ENCODE data around the gene TOP3A. TPM values are rescaled to one million over a fixed set of nuclear protein-coding genes. Genes with fewer than 3 reads are reported as not detected.

The TOP3A gene
- total and polyA plus RNA-seq, 2 of the 13 experiments (the other 11 are each of a cell fraction or from before 2014, with no cell fraction given) = 16.9 to 36.8 TPM

DNA sequence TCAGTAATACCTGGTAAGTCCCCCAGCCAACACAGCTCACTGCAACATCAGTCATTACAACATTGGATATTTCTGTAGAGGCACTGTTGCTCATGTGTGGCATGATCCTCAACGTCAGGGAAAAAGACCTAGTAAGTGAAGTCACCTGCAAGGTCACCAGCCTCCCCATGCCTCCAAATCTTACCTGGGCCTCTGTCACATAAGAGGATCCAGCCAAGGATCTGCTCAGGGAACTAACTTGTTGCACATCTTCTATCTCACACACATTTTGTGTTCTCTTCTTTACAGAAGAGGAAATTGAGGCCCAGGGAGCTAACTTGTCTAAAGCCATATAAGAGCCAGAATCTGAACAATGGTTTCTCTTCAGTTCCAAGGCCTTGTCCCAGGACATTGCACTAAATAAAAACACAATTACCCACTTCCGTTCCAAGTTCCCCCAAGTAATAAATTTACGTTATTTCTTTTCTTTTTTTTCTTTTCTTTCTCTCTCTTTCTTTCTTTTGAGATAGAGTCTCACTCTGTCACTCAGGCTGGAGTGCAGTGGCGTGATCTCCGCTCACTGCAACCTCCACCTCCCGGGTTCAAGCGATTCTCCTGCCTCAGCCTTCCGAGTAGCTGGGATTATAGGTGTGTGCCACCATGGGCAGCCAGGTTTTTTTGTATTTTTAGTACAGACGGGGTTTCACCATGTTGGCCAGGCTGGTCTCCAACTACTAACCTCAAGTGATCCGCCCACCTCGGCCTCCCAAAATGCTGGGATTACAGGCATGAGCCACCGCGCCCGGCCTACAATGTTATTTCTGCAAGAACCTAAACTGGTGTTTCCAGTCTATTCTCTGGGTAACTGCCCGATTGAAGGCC is 47.3 kb upstream of the TOP3A start:
- FAIRE-seq = no peak
- intact Hi-C loops (cut with micrococcal nuclease; ENCODE audit: unreplicated experiment) = loop anchor here (10.0 kb wide), 1 partner anchor 47 kb away; the partner anchor contains the start of genes SMCR8 and TOP3A

More for the DNA sequence above, 47.3 kb upstream of the TOP3A start:
- TF ChIP-seq, protein P1, sequence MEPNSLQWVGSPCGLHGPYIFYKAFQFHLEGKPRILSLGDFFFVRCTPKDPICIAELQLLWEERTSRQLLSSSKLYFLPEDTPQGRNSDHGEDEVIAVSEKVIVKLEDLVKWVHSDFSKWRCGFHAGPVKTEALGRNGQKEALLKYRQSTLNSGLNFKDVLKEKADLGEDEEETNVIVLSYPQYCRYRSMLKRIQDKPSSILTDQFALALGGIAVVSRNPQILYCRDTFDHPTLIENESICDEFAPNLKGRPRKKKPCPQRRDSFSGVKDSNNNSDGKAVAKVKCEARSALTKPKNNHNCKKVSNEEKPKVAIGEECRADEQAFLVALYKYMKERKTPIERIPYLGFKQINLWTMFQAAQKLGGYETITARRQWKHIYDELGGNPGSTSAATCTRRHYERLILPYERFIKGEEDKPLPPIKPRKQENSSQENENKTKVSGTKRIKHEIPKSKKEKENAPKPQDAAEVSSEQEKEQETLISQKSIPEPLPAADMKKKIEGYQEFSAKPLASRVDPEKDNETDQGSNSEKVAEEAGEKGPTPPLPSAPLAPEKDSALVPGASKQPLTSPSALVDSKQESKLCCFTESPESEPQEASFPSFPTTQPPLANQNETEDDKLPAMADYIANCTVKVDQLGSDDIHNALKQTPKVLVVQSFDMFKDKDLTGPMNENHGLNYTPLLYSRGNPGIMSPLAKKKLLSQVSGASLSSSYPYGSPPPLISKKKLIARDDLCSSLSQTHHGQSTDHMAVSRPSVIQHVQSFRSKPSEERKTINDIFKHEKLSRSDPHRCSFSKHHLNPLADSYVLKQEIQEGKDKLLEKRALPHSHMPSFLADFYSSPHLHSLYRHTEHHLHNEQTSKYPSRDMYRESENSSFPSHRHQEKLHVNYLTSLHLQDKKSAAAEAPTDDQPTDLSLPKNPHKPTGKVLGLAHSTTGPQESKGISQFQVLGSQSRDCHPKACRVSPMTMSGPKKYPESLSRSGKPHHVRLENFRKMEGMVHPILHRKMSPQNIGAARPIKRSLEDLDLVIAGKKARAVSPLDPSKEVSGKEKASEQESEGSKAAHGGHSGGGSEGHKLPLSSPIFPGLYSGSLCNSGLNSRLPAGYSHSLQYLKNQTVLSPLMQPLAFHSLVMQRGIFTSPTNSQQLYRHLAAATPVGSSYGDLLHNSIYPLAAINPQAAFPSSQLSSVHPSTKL (CRISPR knock-in tag; IDR thresholded peaks at IDR 0.05) = 0 out of 2 replicates have a peak, but pooled peaks have one; percentile 21
- TF ChIP-seq ZNF205 (CRISPR knock-in tag; IDR thresholded peaks at IDR 0.05) = no peak
- no peak for TF ChIP-seq MZF1 (CRISPR knock-in tag; IDR thresholded peaks at IDR 0.05; ENCODE audit: borderline replicate concordance)
- 0 out of 2 replicates have a peak, but pooled peaks have one; percentile 37 for TF ChIP-seq ZNF878 (CRISPR knock-in tag; IDR thresholded peaks at IDR 0.05)
- TF ChIP-seq ZNF644 (CRISPR knock-in tag; IDR thresholded peaks at IDR 0.05; ENCODE audit: low read depth) = 0 out of 2 replicates have a peak, but pooled peaks have one; percentile 18
- TF ChIP-seq, protein P2, sequence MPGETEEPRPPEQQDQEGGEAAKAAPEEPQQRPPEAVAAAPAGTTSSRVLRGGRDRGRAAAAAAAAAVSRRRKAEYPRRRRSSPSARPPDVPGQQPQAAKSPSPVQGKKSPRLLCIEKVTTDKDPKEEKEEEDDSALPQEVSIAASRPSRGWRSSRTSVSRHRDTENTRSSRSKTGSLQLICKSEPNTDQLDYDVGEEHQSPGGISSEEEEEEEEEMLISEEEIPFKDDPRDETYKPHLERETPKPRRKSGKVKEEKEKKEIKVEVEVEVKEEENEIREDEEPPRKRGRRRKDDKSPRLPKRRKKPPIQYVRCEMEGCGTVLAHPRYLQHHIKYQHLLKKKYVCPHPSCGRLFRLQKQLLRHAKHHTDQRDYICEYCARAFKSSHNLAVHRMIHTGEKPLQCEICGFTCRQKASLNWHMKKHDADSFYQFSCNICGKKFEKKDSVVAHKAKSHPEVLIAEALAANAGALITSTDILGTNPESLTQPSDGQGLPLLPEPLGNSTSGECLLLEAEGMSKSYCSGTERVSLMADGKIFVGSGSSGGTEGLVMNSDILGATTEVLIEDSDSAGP (CRISPR knock-in tag; IDR thresholded peaks at IDR 0.05; ENCODE audit: borderline replicate concordance) = no peak
- TF ChIP-seq, protein P3, sequence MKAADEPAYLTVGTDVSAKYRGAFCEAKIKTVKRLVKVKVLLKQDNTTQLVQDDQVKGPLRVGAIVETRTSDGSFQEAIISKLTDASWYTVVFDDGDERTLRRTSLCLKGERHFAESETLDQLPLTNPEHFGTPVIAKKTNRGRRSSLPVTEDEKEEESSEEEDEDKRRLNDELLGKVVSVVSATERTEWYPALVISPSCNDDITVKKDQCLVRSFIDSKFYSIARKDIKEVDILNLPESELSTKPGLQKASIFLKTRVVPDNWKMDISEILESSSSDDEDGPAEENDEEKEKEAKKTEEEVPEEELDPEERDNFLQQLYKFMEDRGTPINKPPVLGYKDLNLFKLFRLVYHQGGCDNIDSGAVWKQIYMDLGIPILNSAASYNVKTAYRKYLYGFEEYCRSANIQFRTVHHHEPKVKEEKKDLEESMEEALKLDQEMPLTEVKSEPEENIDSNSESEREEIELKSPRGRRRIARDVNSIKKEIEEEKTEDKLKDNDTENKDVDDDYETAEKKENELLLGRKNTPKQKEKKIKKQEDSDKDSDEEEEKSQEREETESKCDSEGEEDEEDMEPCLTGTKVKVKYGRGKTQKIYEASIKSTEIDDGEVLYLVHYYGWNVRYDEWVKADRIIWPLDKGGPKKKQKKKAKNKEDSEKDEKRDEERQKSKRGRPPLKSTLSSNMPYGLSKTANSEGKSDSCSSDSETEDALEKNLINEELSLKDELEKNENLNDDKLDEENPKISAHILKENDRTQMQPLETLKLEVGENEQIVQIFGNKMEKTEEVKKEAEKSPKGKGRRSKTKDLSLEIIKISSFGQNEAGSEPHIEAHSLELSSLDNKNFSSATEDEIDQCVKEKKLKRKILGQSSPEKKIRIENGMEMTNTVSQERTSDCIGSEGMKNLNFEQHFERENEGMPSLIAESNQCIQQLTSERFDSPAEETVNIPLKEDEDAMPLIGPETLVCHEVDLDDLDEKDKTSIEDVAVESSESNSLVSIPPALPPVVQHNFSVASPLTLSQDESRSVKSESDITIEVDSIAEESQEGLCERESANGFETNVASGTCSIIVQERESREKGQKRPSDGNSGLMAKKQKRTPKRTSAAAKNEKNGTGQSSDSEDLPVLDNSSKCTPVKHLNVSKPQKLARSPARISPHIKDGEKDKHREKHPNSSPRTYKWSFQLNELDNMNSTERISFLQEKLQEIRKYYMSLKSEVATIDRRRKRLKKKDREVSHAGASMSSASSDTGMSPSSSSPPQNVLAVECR (CRISPR knock-in tag; IDR thresholded peaks at IDR 0.05; ENCODE audit: borderline replicate concordance) = no peak
- no peak for TF ChIP-seq ZNF232 (CRISPR knock-in tag; IDR thresholded peaks at IDR 0.05; ENCODE audit: borderline replicate concordance)
- Histone ChIP-seq H3K27ac (ENCODE audit: extremely low read length, insufficient read depth, low read length) (peak overlapping the region; percentile 71), H3K36me3 (replicated peaks in 1 of 2; ENCODE audit: control insufficient read depth in 1 of 2, insufficient read depth in 2 of 2, low read length in 2 of 2) (no peaks in the 10 kb centered on the region), H3K4me3 (replicated peaks in 1 of 3; ENCODE audit: insufficient read depth in 1 of 3, low read depth in 2 of 3, low read length in 3 of 3) (peak overlapping the region; percentile 83 to 98 (median 93)), H4K20me1 (ENCODE audit: insufficient read depth, low read length) (no peaks in the 10 kb centered on the region), H3K9ac (ENCODE audit: insufficient read depth, low read depth, low read length) (peak overlapping the region; percentile 80; the same call in 1 of the 2 replicates), H3K27me3 (ENCODE audit: control insufficient read depth in 1 of 2, insufficient read depth in 2 of 2, low read length in 2 of 2) (no peaks in the 10 kb centered on the region; a peak in 1 of 5 replicates), H3K4me1 (ENCODE audit: insufficient read depth, low read length) (peaks cover 28% of the 10 kb centered on the region), H3K9me3 (ENCODE audit: low read length) (no peaks in the 10 kb centered on the region), H3K79me2 (ENCODE audit: insufficient read depth, low read length) (peaks cover 15% of the 10 kb centered on the region), H3K4me2 (ENCODE audit: low read depth, low read length) (peak overlapping the region; percentile 85), H2AFZ (ENCODE audit: low read length) (peak overlapping the region; percentile 35)
- ChIA-PET POLR2A (interaction anchor here (1.7 to 2.1 kb wide), 4 partner anchors 16 to 179 kb away, joined by 5 to 10 read pairs (median 8); partner anchors contain the start of genes ALKBH5, EVPLL and TOP3A), CTCF (ENCODE audit: low intra/inter-chr PET ratio, low total read pairs) (no interaction called here)
- 26% methylated on average over 11 of the region's 15 CpGs for WGBS (ENCODE audit: low lambda C conversion rate)
- in situ Hi-C loops (cut with HindIII; ENCODE audit: extremely low pct_ligation_motif_present, low pct_unique_long_range_greater_than_20kb) = no loop called here
- no TSS peak for BruUV-seq (replicated peaks)
- no peak for DNase-seq (ENCODE audit: low spot score)
- no peak for ATAC-seq

Measured in HepG2 (cell line).